IMR-90 (cell line): ENCODE measurements around the gene OR5L2.

ENCODE experiments used
- CEBPB ChIP-seq: IDR thresholded peaks from 2 replicates; pipeline ENCODE4 v1.6.1; 2012; ENCODE audit warnings: low read depth, low read length, improper control_type of control experiment
- POLR2A ChIP-seq: IDR thresholded peaks from 2 replicates; pipeline ENCODE4 v1.6.1; 2012; ENCODE audit warnings: mild to moderate bottlenecking, low read depth, low read length
- RAD21 ChIP-seq: IDR thresholded peaks from 2 replicates; pipeline ENCODE4 v1.6.1; 2012; ENCODE audit warnings: low read length, improper control_type of control experiment
- USF2 ChIP-seq: fragments of 150-350 bp; IDR thresholded peaks from 2 replicates; pipeline ENCODE4 v1.6.1; 2017; ENCODE audit warnings: mild to moderate bottlenecking, antibody characterized with exemption, low read length, low read depth
- TF ChIP-seq, protein P1 (sequence below): conservative IDR thresholded peaks from 2 replicates; pipeline ENCODE4 v1.5.1; 2012; ENCODE audit warnings: mild to moderate bottlenecking, low read depth, low read length, improper control_type of control experiment

DNA sequence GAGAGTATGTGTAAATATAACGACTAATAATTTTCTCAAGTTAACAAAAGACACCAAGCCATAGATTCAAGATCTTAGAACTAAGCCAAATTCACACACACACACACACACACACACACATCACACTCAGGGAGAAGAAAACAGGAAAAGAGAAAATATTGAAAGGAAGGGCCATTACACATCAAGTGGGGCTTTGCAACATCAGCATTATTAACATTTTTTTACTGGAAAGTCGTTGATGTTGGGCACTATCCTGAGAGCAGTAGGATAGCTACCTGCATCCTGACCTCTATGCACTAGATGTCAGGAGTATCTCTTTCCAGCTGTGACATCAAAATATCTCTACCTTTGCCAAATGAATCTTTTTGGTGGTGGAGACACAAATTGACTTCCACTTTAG is 20.4 kb downstream of the OR5L2 start:
- TF ChIP-seq, protein P1, sequence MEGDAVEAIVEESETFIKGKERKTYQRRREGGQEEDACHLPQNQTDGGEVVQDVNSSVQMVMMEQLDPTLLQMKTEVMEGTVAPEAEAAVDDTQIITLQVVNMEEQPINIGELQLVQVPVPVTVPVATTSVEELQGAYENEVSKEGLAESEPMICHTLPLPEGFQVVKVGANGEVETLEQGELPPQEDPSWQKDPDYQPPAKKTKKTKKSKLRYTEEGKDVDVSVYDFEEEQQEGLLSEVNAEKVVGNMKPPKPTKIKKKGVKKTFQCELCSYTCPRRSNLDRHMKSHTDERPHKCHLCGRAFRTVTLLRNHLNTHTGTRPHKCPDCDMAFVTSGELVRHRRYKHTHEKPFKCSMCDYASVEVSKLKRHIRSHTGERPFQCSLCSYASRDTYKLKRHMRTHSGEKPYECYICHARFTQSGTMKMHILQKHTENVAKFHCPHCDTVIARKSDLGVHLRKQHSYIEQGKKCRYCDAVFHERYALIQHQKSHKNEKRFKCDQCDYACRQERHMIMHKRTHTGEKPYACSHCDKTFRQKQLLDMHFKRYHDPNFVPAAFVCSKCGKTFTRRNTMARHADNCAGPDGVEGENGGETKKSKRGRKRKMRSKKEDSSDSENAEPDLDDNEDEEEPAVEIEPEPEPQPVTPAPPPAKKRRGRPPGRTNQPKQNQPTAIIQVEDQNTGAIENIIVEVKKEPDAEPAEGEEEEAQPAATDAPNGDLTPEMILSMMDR, result no peak
- TF ChIP-seq CEBPB (no peak), USF2 (no peak), POLR2A (no peak), RAD21 (no peak)
